Activated CD4-positive, CD25-positive, alpha-beta regulatory T cell treated with anti-CD3 and anti-CD28 coated beads, Interleukin-2, amount 50 U/mL, for 72 hours (primary cell): ENCODE measurements around the gene PPP1R3G.
"Not testable (repeated sequence)": the region's sequence is repeated elsewhere in the genome, so short reads cannot be mapped to it uniquely, and the experiment has no call there.

Source experiments
- DNase-seq: peaks from one replicate; pipeline ENCODE4 v3.0.0; 2021

PPP1R3G gene

GRCh38 chr6:5084781-5085647 is at the start of gene PPP1R3G:
Gene PPP1R3G, plus strand, starts transcription at chr6:5085341. Its CDS starts 145 bp downstream, at chr6:5085486.
- no peak for DNase-seq

- DNase-seq = no peak
Measured at GRCh38 chr6:5036269-5036668, 48.9 kb upstream of the PPP1R3G start.

- DNase-seq = no peak
Measured at GRCh38 chr6:5041955-5042354, 43.2 kb upstream of the PPP1R3G start.

- no peak for DNase-seq
Measured at GRCh38 chr6:5042436-5042835, 42.7 kb upstream of the PPP1R3G start.

GRCh38 chr6:5044866-5045265 is 40.3 kb upstream of the PPP1R3G start:
- no peak for DNase-seq

- DNase-seq = no peak
Measured at GRCh38 chr6:5045416-5045815, 39.7 kb upstream of the PPP1R3G start.

GRCh38 chr6:5046430-5046829 is 38.7 kb upstream of the PPP1R3G start:
- DNase-seq = no peak

- DNase-seq = no peak
Measured at GRCh38 chr6:5050009-5050408, 35.1 kb upstream of the PPP1R3G start.

- DNase-seq = no peak
Measured at GRCh38 chr6:5051394-5051793, 33.7 kb upstream of the PPP1R3G start.

GRCh38 chr6:5053038-5053437 is 32.1 kb upstream of the PPP1R3G start:
- no peak for DNase-seq

- no peak for DNase-seq
Measured at GRCh38 chr6:5053864-5054244, 31.3 kb upstream of the PPP1R3G start.

GRCh38 chr6:5054245-5054873 is 30.8 kb upstream of the PPP1R3G start:
- DNase-seq = no peak

- no peak for DNase-seq
Measured at GRCh38 chr6:5055118-5055517, 30.0 kb upstream of the PPP1R3G start.

- DNase-seq = no peak
Measured at GRCh38 chr6:5058254-5058653, 26.9 kb upstream of the PPP1R3G start.

GRCh38 chr6:5059036-5059896 is 25.9 kb upstream of the PPP1R3G start:
- DNase-seq = no peak

- not testable (repeated sequence) for DNase-seq
Measured at GRCh38 chr6:5060439-5060838, 24.7 kb upstream of the PPP1R3G start.

- DNase-seq = no peak
Measured at GRCh38 chr6:5061152-5061551, 24.0 kb upstream of the PPP1R3G start.

- DNase-seq = no peak
Measured at GRCh38 chr6:5063617-5064016, 21.5 kb upstream of the PPP1R3G start.

GRCh38 chr6:5066456-5067093 is 18.6 kb upstream of the PPP1R3G start:
- DNase-seq = no peak

GRCh38 chr6:5067305-5067704 is 17.8 kb upstream of the PPP1R3G start:
- DNase-seq = no peak

GRCh38 chr6:5068153-5068751 is 16.9 kb upstream of the PPP1R3G start:
- no peak for DNase-seq

- DNase-seq = no peak
Measured at GRCh38 chr6:5071216-5071615, 13.9 kb upstream of the PPP1R3G start.

- DNase-seq = no peak
Measured at GRCh38 chr6:5072440-5072839, 12.7 kb upstream of the PPP1R3G start.
